Measurements from ENCODE around the gene ZDHHC7. TPM values are rescaled to one million over a fixed set of nuclear protein-coding genes. Genes with fewer than 3 reads are reported as not detected.

Gene ZDHHC7
- total and polyA plus RNA-seq, 9 of the 15 experiments (the other 6 are each of a cell fraction or from before 2014, with no cell fraction given), result 1.7 to 49.7 (median 37.4) TPM

- TF ChIP-seq, protein P1, sequence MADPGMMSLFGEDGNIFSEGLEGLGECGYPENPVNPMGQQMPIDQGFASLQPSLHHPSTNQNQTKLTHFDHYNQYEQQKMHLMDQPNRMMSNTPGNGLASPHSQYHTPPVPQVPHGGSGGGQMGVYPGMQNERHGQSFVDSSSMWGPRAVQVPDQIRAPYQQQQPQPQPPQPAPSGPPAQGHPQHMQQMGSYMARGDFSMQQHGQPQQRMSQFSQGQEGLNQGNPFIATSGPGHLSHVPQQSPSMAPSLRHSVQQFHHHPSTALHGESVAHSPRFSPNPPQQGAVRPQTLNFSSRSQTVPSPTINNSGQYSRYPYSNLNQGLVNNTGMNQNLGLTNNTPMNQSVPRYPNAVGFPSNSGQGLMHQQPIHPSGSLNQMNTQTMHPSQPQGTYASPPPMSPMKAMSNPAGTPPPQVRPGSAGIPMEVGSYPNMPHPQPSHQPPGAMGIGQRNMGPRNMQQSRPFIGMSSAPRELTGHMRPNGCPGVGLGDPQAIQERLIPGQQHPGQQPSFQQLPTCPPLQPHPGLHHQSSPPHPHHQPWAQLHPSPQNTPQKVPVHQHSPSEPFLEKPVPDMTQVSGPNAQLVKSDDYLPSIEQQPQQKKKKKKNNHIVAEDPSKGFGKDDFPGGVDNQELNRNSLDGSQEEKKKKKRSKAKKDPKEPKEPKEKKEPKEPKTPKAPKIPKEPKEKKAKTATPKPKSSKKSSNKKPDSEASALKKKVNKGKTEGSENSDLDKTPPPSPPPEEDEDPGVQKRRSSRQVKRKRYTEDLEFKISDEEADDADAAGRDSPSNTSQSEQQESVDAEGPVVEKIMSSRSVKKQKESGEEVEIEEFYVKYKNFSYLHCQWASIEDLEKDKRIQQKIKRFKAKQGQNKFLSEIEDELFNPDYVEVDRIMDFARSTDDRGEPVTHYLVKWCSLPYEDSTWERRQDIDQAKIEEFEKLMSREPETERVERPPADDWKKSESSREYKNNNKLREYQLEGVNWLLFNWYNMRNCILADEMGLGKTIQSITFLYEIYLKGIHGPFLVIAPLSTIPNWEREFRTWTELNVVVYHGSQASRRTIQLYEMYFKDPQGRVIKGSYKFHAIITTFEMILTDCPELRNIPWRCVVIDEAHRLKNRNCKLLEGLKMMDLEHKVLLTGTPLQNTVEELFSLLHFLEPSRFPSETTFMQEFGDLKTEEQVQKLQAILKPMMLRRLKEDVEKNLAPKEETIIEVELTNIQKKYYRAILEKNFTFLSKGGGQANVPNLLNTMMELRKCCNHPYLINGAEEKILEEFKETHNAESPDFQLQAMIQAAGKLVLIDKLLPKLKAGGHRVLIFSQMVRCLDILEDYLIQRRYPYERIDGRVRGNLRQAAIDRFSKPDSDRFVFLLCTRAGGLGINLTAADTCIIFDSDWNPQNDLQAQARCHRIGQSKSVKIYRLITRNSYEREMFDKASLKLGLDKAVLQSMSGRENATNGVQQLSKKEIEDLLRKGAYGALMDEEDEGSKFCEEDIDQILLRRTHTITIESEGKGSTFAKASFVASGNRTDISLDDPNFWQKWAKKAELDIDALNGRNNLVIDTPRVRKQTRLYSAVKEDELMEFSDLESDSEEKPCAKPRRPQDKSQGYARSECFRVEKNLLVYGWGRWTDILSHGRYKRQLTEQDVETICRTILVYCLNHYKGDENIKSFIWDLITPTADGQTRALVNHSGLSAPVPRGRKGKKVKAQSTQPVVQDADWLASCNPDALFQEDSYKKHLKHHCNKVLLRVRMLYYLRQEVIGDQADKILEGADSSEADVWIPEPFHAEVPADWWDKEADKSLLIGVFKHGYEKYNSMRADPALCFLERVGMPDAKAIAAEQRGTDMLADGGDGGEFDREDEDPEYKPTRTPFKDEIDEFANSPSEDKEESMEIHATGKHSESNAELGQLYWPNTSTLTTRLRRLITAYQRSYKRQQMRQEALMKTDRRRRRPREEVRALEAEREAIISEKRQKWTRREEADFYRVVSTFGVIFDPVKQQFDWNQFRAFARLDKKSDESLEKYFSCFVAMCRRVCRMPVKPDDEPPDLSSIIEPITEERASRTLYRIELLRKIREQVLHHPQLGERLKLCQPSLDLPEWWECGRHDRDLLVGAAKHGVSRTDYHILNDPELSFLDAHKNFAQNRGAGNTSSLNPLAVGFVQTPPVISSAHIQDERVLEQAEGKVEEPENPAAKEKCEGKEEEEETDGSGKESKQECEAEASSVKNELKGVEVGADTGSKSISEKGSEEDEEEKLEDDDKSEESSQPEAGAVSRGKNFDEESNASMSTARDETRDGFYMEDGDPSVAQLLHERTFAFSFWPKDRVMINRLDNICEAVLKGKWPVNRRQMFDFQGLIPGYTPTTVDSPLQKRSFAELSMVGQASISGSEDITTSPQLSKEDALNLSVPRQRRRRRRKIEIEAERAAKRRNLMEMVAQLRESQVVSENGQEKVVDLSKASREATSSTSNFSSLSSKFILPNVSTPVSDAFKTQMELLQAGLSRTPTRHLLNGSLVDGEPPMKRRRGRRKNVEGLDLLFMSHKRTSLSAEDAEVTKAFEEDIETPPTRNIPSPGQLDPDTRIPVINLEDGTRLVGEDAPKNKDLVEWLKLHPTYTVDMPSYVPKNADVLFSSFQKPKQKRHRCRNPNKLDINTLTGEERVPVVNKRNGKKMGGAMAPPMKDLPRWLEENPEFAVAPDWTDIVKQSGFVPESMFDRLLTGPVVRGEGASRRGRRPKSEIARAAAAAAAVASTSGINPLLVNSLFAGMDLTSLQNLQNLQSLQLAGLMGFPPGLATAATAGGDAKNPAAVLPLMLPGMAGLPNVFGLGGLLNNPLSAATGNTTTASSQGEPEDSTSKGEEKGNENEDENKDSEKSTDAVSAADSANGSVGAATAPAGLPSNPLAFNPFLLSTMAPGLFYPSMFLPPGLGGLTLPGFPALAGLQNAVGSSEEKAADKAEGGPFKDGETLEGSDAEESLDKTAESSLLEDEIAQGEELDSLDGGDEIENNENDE (IDR thresholded peaks at IDR 0.05; ENCODE audit: low read depth, low read length), result no peak
- TF ChIP-seq KHSRP (IDR thresholded peaks at IDR 0.05), result no peak
- no peak for TF ChIP-seq RUNX1 (IDR thresholded peaks at IDR 0.05; ENCODE audit: low read depth)
- no peak for TF ChIP-seq SAP30 (IDR thresholded peaks at IDR 0.05; ENCODE audit: borderline replicate concordance, insufficient read depth, low read depth, low read length, poor library complexity, severe bottlenecking)
- TF ChIP-seq CHD1 (IDR thresholded peaks at IDR 0.05; ENCODE audit: low read length), result no peak
- no peak for TF ChIP-seq RBM34 (IDR thresholded peaks at IDR 0.05; ENCODE audit: borderline replicate concordance, insufficient read depth, low read length)
- no peak for TF ChIP-seq ARHGAP35 (IDR thresholded peaks at IDR 0.05; ENCODE audit: partially characterized antibody)
- TF ChIP-seq ZNF165 (CRISPR knock-in tag; IDR thresholded peaks at IDR 0.05; ENCODE audit: borderline replicate concordance), result no peak
- TF ChIP-seq SNIP1 (IDR thresholded peaks at IDR 0.05; ENCODE audit: low read depth), result no peak
- no peak for TF ChIP-seq MECOM (CRISPR knock-in tag; IDR thresholded peaks at IDR 0.05)
- no peak for TF ChIP-seq BRF1 (IDR thresholded peaks at IDR 0.05; ENCODE audit: borderline replicate concordance, extremely low read depth, insufficient read length)
- TF ChIP-seq THRA (IDR thresholded peaks at IDR 0.05), result no peak
- TF ChIP-seq RBM17 (IDR thresholded peaks at IDR 0.05; ENCODE audit: borderline replicate concordance, low read depth, low read length), result no peak
Measured at GRCh38 chr16:84929421-84930297, 81.7 kb downstream of the ZDHHC7 start (continued).

All from K562 (cell line).